T47D (cell line): Measurements from ENCODE around the gene FGF22.
A peak's percentile ranks its signal among the peaks of the same experiment; 100 is the strongest.

Experiments used
- DNase-seq, 2 experiments: peaks; one replicate each; pipeline versions ENCODE4 v3.0.0 to v3.0.0-alpha.2; 2011 to 2012; ENCODE audit warnings: low read depth in 1 of 2, low spot score in 1 of 2
- JUND ChIP-seq: IDR thresholded peaks from 2 replicates; pipeline ENCODE4 v1.6.1; 2012; ENCODE audit warnings: low read depth
- in situ Hi-C: cut with HindIII; loops from 2 replicates; pipeline ENCODE4 v1.10.0; 2016; ENCODE audit warnings: low sequenced_read_pairs, low pct_unique_long_range_greater_than_20kb

Gene FGF22

DNA sequence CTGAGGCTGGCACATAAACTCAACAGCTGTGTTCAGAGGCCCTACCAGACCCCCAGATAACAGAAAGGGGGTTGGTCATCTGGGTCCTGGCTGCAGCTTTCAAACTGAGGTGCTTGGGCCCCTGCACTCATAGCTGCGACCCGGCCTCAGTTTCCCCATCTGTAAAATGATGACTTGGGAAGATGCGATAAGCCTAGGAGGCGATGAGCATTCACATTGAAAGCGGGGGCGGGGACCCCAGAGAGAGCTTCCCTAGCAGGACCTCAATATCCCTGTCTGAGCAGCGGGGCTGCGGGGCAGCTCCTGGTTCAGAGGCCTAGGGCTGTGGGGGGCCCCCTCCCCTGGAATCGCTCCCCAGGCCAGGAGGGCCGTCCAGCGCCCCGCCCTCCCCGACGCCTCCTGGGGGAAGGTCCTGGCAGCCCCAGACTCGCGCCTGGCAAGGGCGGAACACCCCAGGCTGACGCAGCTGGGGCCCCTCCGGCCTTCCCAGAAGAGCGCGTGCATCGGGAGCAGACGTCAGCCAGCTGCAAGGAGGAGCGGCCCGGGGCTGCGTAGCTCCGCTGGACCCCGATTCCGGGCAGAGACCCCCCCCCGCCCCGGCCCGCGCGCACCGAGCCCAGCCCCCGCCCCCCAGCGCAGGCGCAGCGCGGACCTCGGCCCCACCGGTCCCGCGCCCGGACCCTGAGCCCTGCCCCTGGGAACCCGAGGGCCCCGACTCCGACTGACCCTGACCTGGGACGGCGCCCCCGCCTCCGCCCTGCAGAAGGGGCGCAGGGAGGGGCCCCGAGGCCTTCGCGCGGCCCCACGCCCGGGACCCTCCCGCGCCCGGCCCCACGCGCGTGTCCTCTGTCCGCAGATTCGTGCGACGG, 40.0 kb downstream of the FGF22 start:
- DNase-seq: peak; percentile 30 to 39
- in situ Hi-C loops: no loop called here
- no peak for TF ChIP-seq JUND

DNA sequence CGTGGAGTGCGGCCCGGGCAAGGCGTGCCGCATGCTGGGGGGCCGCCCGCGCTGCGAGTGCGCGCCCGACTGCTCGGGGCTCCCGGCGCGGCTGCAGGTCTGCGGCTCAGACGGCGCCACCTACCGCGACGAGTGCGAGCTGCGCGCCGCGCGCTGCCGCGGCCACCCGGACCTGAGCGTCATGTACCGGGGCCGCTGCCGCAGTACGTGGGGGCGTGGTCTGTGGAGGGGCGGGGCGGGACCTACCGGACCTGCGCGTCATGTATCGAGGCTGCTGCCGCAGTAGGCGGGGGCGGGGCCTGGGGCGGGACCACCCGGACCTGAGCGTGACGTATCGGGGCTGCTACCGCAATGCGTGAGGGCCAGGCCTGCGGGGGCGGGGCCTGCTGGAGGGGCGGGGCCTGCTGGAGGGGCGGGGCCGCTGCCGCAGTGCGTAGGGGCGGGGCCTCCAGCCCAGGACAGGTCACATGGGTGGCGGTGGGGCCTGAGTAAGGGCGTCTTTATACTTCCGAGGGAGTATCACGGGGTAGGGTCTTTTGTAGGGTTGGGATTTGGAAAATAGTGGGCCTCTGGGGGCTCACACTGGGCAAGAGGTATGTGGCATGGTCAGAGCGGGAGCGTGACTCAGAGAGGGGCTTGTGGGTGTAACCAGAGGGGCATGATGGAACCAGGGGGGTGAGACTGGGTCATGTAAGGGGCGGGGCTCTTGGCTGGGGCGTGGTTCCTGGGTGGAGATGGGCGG, 40.8 kb downstream of the FGF22 start:
- DNase-seq: peak; percentile 95 to 97
- in situ Hi-C loops: no loop called here
- no peak for TF ChIP-seq JUND

DNA sequence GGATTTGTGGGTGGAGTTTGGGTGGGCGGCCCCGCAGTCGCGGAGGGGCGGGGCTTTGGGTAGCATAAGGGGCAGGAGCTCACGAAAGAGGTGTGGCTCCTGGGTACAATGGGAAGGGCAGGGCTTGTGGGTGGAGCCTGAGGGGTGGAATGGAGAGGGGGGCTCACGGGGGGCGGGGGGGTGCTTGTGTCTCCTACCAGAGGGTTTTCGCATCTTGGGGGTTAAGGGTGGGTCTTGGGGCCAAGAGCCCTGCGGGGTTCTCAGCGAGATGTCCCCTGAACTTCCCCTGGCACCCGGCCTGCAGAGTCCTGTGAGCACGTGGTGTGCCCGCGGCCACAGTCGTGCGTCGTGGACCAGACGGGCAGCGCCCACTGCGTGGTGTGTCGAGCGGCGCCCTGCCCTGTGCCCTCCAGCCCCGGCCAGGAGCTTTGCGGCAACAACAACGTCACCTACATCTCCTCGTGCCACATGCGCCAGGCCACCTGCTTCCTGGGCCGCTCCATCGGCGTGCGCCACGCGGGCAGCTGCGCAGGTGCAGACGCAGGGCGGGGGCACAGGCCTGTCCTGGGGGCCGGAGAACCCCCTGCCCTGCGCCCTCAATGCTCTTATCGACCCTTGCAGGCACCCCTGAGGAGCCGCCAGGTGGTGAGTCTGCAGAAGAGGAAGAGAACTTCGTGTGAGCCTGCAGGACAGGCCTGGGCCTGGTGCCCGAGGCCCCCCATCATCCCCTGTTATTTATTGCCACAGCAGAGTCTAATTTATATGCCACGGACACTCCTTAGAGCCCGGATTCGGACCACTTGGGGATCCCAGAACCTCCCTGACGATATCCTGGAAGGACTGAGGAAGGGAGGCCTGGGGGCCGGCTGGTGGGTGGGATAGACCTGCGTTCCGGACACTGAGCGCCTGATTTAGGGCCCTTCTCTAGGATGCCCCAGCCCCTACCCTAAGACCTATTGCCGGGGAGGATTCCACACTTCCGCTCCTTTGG, 41.6 kb downstream of the FGF22 start:
- in situ Hi-C loops: no loop called here
- peak in 1 of 2 experiments; percentile 95 for DNase-seq
- no peak for TF ChIP-seq JUND

DNA sequence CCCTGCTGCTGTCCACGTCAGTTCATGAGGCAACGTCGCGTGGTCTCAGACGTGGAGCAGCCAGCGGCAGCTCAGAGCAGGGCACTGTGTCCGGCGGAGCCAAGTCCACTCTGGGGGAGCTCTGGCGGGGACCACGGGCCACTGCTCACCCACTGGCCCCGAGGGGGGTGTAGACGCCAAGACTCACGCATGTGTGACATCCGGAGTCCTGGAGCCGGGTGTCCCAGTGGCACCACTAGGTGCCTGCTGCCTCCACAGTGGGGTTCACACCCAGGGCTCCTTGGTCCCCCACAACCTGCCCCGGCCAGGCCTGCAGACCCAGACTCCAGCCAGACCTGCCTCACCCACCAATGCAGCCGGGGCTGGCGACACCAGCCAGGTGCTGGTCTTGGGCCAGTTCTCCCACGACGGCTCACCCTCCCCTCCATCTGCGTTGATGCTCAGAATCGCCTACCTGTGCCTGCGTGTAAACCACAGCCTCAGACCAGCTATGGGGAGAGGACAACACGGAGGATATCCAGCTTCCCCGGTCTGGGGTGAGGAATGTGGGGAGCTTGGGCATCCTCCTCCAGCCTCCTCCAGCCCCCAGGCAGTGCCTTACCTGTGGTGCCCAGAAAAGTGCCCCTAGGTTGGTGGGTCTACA, 43.1 kb downstream of the FGF22 start:
- DNase-seq: no peak
- no peak for TF ChIP-seq JUND
- in situ Hi-C loops: no loop called here

DNA sequence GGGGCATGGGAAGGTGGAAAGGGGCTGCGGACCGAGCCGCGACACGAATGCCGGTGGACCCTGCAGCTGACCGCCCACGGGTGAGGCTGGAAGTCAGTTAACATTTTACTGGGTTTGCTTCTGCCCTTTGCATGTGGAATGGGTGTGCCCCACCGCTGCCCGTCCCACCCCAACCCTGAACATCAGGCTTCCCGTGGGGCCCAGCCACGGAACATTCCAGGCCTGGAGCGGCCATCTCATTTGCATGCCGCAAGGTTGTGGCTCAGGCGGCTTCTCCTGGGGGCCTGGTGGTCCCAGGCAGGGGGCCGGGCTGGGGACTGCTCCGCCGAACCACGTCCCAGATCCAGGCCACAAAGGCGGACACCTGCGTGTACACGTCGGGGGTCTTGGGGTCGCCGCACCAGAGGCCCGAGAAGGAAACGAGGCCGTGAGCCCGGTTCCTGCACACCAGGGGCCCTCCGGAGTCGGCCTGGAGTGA, 45.8 kb downstream of the FGF22 start:
- no peak for TF ChIP-seq JUND
- in situ Hi-C loops: no loop called here

DNA sequence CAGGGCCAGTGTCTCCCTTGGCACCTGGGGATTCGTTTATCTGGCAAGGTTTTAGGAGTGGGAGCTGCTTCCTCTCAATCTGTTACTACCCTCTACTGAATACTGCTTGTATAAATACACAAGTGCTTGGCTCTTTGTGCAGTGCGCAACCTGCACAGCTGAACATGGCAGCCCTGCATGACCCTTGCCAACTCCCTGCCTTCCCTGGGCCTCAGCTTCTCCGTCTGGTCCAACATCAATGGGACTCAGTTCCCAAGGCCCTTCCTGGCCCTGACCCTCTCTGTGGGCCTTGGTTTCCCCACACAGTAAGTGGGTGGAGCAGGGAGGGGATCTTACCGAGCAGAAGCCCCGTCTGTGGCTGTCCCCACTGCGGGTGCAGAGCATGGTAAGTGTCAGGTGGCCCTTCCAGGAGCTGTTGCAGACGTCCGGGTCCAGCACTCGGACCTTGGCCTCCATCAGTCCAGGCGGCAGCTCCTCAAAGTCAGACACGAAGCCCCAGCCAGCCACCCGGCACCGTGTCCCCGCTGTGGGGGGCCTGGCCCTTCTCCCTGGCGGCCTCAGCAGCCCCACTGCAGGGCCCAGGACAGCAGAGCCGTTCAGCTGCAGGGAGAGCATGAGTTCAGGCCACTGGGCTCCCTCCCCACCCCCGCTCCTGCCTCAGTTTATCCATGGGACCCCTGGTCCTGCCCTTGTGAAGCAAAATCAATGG, 47.1 kb downstream of the FGF22 start:
- no peak for TF ChIP-seq JUND
- DNase-seq: no peak
- in situ Hi-C loops: no loop called here

More for the DNA sequence above, 45.8 kb downstream of the FGF22 start:
- no peak for DNase-seq

DNA sequence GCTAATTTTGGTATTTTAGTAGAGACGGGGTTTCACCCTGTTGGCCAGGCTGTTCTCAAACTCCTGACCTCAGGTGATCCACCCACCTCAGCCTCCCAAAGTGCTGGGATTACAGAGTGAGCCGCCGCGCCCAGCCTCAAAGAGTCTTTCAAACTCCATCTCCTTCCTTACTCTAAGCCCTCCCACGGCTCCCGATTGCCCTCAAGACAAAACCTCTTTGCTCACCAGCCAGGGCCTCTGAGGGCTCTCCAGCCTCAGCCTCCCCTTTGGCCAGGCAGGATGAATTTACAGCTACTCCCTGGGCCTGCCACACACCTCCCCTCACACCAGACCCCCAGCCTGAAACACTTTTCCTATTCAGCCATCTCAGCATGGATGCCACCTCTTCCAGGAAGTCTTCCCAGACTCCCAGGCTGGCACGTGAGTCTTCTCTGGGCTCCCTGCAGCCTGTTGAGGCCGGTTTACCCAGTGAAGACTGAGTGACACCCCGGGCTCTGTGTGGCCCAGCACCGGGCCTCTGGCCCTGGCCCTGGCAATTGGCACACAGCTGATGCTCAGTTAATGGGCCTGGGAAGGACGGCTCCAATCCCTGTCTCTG, 48.0 kb downstream of the FGF22 start:
- DNase-seq: no peak
- in situ Hi-C loops: no loop called here
- no peak for TF ChIP-seq JUND

DNA sequence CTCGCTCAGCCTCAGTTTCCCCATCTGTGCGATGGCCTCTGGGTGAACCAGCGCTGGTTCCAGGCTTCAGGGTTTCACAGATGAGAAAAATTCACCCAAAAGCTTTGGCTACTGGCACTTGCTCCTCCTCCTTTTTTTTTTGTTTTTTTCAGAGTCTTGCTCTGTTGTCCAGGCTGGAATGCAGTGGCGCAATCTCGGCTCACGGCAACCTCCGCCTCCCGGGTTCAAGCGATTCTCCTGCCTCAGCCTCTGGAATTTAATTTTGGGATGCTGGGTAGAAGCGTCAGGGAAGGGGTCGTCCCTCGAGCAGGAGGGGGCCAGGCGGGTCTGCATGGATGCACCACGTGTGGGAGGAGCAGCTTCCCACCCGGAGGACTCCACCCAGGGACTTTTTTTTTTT, 48.5 kb downstream of the FGF22 start:
- no peak for TF ChIP-seq JUND
- in situ Hi-C loops: no loop called here
- DNase-seq: no peak

DNA sequence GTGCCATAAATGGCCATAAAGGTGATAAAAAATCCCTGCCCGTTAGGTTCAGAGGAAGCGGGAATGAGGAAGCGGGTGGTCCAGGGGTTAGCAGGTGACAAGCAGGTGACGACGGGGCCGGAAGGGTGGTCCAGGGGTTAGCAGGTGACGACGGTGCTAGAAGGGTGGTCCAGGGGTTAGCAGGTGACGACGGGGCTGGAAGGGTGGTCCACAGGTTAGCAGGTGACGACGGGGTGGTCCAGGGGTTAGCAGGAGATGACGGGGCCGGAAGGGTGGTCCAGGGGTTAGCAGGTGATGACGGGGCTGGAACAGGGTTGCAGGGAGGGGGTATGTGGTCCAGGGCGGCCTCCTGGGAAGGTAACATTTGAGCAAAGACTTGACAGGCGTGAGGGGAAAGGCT, 49.3 kb downstream of the FGF22 start:
- in situ Hi-C loops: no loop called here
- TF ChIP-seq JUND: no peak
- no peak for DNase-seq

DNA sequence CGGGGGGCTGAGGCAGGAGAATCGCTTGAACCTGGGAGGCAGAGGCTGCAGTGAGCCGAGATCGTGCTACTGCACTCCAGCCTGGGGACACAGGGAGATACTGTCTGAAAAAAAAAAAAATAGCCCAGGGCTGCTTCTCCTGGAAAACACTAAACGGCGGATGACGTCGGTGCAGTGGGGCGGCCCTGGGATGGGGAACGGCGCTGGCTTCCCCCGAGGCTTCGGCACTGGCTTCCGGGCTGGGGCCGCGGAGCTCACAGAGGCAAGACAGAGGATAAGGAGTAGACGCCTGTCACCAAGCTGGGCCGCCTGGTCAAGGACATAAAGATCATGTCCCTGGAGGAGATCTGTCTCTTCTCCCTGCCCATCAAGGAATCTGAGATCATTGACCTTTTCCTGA, 50.5 kb downstream of the FGF22 start:
- TF ChIP-seq JUND: no peak
- in situ Hi-C loops: no loop called here
- no peak for DNase-seq
